Medulla oblongata (tissue), 1 donor: ENCODE data around the gene UTF1.

Source experiments
- DNase-seq: peaks from one replicate; pipeline ENCODE4 v3.0.0-alpha.2; 2015; ENCODE audit errors: extremely low spot score

UTF1 gene

DNA sequence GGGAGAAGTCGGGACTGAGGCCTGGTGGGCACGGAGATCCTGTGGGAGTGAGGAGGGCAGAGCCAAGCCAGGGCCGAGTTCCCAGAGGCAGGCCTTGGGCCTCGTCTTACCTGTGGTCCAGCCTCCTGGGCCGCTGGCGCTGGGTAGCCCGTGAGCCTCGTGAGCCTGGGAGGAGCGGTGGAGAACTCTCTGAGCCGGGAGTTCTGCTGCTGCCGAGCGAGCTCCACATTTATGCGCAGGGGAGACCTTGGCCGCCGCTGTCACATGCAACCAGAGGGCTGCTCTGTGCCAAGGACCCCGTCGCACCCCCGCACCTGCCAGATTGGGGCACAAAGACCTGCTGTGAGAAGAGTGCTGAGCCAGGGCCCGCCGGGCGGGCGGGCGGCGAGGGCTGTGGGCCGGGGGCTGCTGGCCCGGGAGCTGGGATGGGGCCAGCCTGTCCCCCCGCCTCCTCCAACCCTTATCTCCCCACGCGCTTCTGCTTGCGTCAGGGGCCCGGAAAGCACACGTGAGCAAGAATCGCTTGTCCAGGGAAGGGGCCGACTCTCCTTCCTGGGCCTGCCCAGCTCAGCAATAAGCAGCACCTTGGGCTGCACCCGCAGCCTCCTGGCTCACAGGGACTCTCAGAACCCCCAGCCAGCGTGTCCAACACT, 17.8 kb downstream of the UTF1 start:
- DNase-seq: no peak

DNA sequence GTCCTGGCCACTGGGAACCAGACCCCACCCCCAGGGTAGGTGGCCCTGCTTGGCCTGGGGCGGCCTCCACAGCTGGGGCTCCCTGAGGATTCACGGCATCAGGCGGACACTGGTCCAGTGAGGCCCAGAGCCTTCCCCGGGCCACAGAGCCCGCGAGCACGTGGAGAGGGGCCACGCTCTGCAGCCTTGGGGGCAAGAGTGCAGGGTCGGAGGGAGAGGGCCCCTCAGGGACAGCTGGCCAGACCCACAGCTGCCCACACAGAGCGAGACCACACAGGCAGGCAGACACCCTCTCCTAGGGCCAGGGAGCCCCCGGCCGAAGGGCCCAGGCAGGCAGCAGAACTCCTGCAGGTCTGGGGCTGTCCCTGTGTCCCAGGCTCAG, 18.3 kb downstream of the UTF1 start:
- DNase-seq: no peak

DNA sequence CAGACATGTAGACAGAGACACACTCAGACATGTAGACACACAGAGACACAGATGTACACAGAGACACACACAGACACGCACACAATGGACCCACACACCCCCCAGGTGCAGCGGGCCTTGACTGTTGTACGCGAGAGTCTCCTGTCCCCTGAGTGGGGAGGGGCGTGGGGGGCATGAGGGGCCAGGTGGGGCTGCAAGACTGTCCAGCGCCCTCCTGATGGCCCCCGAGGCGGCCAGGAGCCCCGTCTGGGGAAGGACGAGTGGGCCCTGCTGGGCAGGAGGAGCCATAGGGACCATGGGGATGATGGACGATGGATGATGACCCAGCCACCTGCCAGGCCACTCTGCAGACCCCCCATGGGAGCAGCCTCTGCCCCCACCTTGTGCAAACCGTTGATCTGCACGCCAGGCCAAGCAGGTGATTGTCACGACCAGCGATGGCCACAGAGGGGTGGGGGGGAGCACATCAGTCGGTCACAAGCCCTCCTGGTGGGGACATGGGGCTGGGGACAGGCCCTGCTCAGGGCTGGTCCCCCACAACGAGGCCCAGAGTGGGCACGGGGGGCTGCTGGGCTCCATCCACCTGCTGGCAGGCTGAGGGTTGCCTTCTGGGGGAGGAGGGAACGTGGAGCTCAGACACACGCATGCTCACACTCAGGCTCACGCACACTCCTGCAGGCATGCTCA, 19.2 kb downstream of the UTF1 start:
- no peak for DNase-seq

DNA sequence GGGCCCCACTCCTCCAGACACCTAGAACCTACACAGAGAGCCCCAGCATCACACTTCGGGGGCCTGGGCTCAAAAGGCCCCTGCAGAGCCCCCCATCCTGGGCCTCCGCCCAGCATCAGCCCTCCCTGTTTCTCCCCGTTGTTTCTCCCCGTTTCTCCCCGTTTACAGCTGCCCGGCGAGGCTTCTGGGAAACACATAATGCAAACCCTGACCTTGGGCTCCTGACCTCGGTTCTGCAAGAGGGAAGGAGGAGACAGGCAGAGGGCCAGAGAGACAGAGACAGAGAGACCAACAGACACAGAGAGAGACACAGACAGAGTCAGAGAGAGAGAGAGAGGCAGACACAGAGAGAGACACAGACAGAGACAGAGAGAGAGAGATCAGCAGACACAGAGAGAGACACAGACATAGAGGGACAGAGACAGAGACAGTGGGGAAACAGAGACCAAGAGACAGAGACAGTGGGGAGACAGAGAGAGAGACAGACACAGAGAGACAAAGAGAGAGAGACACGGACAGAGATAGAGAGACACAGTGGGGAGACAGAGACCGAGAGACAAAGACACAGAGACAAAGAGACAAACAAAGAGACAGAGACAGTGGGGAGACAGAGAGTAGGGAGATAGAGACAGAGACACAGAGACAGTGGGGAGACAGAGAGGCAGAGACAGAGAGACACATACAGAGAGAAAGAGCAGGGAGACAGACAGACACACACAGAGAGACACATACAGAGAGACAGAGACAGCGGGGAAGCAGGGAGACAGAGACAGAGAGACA, 20.1 kb downstream of the UTF1 start:
- DNase-seq: no peak

DNA sequence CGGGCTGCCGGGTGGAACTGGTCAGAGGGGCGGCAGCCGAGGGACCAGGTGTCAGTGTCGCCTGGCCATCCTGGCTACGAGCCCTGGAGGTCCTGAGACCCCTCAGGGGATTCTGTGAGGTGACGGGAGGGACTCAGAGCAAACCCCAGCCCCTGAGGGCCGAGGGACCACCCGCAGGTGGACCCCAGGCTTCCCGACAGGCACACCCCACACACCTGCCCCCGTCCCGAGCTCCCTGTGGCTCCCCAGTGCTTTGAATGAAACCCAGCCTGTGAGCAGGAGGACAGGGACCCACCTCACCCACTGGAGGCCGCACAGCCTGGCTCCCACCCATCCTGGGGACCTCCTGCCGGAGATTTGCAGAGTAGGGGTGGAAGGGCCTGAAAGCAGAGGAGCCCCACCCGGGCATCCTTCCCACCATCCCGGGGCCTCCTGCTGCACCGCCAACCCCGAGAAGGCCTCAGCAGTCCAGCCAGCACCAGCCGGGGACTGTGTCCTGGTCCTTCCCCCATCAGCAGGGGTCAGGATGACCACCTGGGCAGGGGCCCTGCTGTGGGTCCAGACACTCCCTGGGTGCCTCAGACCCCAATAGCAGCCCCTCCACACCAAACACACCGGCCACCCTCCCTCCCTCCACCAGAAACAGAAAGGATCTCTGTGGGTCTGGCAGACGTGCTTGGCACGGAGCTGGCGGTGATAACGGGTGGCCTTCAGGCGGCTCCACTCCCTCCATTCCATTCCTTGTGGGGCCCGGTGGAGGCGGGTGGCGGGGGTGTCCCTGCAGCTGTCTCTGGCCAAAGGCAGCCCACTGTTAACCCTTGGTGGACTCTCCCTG, 21.6 kb downstream of the UTF1 start:
- DNase-seq: no peak

DNA sequence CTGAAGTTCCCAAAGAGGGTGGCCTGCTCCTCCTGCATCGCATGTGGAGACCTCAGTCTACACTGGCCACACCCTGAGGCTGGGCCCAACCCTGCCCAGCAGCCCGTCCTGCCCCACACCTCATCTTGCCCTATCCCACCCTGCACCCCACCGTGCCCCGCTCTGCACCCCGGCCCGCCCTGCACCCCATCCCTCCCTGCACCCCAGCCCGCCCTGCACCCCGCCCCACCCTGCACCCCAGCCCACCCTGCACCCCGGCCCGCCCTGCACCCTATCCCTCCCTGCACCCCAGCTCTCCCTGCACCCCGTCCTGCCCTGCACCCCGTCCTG, 22.2 kb downstream of the UTF1 start:
- no peak for DNase-seq

DNA sequence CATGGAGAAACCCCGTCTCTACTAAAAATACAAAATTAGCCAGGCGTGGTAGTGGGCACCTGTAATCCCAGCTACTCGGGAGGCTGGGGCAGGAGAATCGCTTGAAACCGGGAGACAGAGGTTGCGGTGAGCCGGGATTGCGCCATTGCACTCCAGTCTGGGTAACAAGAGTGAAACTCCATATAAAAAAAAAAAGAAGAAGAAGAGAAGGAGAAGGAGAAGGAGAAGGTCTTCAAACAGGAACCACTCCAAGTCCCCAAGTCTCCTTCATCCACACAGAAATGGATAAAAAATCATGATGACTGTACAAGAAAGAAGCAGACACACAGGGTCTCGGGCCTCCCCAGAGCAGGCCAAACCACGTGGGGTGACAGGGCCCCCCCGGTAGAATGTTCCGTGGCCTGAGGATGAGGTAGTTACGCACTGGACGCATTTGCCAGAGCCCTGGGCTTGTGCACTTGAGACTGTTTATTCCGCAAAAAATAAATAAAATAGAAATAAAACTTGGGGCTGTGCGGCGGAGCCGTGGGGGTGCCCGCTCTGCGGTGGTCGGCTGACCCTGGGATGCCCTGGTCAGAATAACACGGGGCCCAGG, 23.4 kb downstream of the UTF1 start:
- DNase-seq: no peak

DNA sequence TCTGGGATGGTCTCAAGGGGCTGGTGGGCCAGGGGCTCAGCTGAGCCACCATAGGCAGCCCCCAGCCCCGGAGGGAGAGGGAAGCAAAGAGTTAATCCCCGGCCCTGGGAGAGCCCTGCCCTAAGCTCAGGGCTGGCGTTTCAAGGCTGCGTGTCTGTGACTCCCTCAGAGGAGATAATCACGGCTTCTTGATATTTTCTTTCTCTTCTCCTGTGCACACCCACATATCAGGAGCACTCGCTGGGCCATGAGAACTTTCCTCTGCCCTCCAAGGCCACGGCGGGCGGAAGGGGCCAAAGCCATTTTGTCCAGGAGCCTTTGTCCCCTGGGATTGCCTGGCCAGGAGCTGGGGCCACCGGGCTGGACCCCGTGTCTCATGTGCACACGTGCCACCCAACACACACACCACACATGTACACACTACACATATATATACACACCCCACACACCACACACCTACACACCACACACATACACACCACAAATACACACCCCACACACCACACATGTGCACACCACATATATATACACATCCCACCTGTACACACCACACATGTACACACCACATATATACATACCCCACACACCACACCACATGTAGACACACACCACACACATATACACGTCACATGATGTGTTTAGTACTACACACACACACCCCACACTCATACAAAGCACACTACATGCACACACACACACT, 24.6 kb downstream of the UTF1 start:
- no peak for DNase-seq

DNA sequence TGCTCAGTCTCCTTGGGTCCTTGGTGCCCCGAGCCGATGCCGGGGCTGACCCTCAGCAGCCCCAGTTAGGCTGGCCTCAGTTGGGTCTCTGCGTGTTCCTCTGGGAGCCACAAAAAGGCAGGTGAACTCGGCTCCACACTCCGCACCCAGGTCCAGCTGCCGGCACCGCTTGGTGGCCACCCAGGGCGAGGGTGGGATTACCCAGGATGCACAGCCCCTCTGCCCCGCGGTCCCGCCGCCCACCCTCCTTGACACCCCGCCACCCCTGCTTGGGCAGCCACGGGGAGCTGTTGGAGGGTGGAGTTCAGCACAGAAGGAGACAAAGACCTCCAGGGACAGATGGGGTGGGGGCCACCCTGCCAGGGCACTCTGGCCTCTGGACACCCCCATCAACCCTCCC, 25.3 kb downstream of the UTF1 start:
- DNase-seq: no peak

DNA sequence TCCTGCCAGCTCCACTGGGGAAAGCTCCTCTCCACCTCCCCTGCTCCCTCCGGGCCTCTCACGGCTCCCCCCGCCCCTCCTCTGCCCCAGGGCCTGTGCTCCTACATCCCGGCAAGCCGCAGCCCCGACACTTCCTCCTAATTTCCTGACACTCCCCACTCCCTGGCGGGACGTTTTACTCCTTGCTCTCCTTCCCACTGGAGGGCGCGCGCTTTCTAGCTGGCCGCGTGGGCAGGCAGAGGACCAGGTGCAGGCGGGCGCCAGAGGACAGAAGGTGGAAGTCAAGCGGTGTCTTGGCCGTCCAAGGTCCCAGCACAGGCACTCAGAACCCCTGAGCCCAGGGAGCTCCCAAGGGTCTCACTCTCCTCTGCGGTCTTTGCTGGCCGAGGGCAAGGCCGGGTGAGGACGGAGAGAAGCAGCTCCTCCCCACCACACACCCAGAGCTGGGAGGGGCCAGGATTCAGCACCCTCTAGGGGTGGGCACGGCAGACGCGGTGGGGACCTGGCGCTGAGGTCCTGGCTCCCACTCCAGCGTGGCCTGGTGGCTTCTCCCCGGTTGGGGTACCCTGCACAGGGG, 27.6 kb downstream of the UTF1 start:
- no peak for DNase-seq

DNA sequence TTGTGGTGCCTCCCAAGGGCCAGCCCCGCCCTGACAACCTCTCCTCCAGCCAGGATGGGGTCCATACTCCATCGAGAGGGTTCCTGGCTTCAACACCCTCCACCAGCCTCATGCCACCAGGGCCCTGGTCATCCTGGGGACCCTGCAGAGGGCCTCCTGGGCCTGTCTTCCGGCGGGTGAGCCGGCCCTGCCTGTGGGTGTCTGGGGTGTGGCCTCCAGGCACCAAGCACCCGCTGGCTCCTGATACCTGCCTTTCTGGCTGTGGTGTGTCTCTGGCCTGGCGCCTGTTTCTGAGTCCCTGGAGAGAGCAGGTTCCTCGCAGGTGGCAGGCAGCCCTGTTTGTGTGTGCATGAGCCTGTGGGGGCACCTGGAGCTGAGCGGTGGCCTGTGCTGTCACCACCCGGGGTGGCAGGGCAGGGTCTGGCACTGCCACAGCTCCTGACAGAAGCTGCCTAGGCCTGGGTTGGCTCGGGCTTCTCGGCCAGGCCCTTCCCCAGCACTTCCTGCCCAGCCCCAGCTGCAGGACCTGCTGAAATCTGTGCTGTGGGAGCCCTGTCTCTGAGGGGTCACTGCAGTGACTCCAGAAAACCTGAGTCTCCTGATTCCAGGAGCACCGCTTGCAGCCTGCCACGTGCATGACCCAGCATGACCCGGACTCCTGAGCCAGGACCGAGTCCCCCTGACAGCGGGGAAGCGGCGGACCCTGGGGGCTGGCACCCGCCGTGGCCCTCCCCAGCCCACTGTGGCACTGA, 28.2 kb downstream of the UTF1 start:
- no peak for DNase-seq

DNA sequence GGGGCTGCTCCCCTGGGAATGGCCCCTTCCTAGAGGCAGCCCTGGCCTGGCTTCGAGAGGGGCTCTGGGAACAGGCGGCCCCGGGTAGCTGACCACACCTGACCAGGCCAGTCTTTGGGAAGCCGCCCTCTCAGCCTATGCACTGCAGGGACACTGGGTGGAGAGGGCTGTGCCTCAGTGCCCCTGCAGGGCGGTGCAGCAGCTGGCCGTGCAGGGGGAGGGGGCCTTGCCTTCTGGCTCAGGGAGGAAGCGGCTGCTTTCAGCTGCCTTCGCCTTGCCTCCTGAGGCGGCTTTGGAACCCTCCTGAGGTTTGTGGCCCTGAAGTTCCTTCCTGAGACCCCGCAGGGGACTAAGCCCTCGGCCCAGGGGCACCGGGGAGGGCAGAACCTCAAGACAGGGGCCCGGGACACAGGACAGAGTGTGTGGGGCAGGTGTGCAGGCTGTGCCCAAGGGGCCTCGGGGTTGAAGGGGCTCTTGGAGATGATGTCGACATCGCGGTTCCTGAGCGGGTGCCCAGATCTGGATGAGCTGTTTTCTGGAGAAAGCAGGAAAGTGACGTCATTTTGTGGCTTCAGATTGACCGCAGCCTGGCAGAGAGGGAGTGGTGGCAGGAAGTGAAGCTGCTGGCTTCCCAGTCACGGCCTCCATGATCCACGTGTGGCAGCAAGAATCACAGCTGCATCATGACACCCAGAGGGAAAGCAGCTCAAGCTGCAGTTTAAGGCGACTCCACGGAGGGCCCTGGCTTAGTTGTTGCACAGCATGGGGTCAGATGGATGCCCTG, 29.0 kb downstream of the UTF1 start:
- DNase-seq: peak; percentile 81

DNA sequence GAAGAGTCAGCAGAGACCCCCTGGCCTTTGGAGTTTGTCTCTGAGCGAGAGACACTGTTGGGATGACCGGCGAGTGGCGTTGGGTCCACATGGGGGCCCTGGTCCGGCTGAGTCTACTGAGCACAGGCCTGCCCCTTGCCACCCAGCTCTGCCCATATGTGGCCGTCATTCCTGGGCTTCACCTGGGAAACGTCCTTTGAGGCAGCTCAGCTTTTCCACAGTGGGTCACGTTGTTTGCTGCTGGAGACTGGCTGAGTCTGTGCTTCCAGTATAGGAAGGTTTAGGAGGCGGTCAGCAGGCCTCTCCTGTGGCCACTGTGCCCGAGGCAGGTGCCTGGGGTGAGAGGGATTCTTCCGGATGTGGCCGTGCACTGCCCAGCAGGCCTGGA, 29.6 kb downstream of the UTF1 start:
- DNase-seq: no peak

DNA sequence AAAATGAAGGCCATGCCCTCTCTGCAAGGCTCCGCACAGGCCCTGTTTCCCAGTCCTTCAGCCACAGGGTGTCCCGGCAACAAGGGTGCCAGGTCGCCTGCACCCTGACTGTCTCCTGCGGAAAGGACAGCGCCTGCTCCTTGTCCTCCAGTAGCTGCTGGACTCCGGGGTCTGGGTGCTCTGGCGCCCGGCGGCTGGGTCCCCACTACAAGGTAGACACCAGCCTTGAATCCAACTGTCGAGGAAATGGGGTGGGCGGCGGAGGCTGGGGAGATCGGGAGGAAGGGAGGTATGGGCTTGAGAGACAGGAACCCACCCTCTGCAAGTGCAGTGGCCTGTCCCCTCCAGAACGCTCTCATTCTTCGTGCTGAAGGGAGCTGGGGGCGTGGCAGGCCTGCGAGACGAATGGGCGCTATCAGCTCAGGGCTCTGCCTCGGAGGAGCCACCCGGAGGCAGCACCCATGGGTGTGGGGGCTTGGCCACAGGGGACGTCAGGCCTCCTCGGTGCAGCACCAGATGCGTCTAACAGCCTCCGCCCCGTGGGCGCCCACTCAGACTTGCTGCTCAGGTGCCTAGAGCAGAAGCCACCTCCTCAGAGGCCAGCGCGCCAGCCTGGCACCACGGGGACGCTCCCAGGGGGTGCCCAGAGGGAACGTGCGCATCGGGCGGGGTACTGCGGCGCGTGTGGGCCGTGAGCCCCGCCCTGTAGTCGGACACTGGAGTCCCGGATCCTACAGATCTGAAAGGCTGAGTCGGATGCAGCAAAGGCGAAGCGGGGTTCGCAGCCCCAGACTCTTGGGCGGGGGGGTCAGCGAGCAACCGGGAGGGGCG, 31.1 kb downstream of the UTF1 start:
- peak; percentile 35 for DNase-seq

DNA sequence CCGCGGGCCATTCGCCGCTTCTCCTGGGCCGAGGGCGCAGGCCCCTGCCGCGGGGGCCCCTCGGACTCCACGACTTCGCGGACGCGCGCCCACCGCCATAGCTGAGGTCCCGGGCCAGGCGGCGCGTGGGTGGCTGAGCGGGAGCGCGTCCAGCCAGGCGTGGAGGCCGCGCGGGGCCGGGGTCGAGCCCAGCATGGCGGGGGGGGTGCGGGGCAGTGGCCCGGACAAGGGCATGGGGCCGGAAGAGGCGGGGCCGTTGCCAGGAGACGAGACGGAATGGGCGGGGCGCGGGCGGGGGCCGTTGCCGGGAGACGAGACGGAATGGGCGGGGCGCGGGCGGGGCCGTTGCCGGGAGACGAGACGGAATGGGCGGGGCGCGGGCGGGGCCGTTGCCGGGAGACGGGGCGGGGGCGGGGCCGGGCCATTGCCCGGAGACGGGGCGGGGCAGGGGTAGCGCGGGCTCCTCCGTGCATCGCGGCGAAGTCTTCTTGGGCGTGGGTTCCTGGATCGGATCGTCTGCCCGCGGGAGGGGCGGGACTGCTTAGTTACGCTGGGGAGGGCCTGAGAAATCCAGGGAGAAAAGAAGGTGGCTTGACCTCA, 31.8 kb downstream of the UTF1 start:
- DNase-seq: peak; percentile 74

DNA sequence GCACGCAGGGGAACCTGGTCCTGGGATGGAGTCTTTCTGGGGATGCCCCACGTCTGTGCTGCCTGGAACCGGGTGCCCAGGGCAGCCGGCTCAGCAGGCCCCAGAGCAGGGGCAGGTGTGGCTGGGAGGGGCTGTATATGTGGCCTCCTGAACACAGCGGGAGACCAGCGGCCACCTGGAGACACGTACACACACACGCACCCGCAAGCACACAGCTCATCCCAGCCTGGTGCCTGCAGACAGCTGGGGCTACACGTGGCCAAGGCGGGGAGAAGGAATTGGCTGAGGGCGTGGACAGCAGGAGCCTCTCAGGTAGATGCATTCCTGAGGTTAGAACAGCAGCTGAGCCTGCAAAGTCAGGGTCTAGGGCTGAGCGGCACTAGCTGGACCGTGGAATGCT, 32.7 kb downstream of the UTF1 start:
- DNase-seq: no peak

DNA sequence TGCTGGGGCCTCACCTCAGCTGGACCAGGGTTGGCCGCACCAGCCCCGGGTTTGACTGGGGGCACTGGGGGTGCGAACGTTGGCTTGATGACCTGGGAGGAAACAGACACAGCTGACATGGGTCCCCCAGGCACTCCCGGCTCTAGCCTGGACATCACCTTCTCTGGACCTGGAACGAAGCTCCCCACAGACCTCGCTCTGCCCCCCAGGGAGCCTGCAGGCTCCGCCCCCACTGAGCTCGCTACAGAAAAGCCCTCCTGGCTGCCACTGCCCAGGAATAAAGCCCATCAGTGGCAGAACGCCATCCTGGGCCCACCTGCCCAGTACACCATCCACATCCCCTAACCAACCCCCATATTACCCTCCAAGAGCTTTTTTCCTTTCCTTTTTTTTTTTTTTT, 33.7 kb downstream of the UTF1 start:
- no peak for DNase-seq

DNA sequence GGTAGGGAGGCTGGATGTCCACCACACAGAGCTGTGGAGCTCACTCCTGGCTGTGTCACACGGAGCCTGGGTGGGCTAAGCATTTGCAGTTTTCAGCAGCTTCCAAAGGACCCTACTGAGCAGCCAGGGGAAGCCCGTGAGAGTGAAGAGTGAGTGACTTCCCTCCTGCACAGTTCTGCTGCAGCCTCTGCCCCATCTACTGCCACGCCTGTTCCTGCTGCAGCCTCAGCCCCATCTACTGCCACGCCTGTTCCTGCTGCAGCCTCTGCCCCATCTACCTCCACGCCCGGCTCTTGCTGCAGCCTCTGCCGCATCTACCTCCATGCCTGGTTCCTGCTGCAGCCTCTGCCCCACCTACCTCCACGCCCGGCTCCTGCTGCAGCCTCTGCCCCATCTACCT, 34.4 kb downstream of the UTF1 start:
- no peak for DNase-seq
